GM13977 (cell line): ENCODE results near the gene RXRB.
A peak's percentile ranks its signal among the peaks of the same experiment; 100 is the strongest.

Source experiments
- DNase-seq: peaks from one replicate; pipeline ENCODE4 v3.0.0; 2012; ENCODE audit warnings: low spot score
- CTCF ChIP-seq: IDR thresholded peaks from 2 replicates; pipeline ENCODE4 v1.5.1; 2012; ENCODE audit warnings: mild to moderate bottlenecking, control low read depth; ENCODE audit not compliant: insufficient read depth; ENCODE audit errors: extremely low read depth, missing control alignments
- in situ Hi-C: fragments of 300-500 bp; cut with MboI; formaldehyde crosslinking; loops from one replicate; pipeline ENCODE4 v1.12.0; 2022; ENCODE audit warnings: low sequenced_read_pairs, low pct_unique_long_range_greater_than_20kb, mixed read lengths, inconsistent platforms; ENCODE audit not compliant: unreplicated experiment

RXRB gene

GRCh38 chr6:33197431-33198048 is 2.9 kb downstream of the RXRB start:
- peak; percentile 78 for DNase-seq
- peak; percentile 70 for TF ChIP-seq CTCF
- in situ Hi-C loops: no loop called here

- TF ChIP-seq CTCF: no peak
- no peak for DNase-seq
- in situ Hi-C loops: no loop called here
Measured at GRCh38 chr6:33195304-33196165, 4.9 kb downstream of the RXRB start.

- DNase-seq: no peak
- TF ChIP-seq CTCF: no peak
- in situ Hi-C loops: no loop called here
Measured at GRCh38 chr6:33194431-33194979, 6.0 kb downstream of the RXRB start.

- in situ Hi-C loops: no loop called here
- TF ChIP-seq CTCF: no peak
- DNase-seq: no peak
Measured at GRCh38 chr6:33193619-33194018, 6.8 kb downstream of the RXRB start.

- peak; percentile 56 for DNase-seq
- in situ Hi-C loops: no loop called here
- TF ChIP-seq CTCF: no peak
Measured at GRCh38 chr6:33192671-33193602, 7.5 kb downstream of the RXRB start.

GRCh38 chr6:33192105-33192646 is 8.3 kb downstream of the RXRB start, which contains the start of gene COL11A2:
Gene COL11A2, minus strand, starts transcription at chr6:33192467. Its CDS starts 227 bp downstream, at chr6:33192240.
- TF ChIP-seq CTCF: no peak
- peak; percentile 48 for DNase-seq

More at GRCh38 chr6:33192105-33192646, 8.3 kb downstream of the RXRB start, which contains the start of gene COL11A2:
- in situ Hi-C loops: no loop called here
